HepG2 (cell line): ENCODE measurements around the gene CNNM2. TPM values are rescaled to one million over a fixed set of nuclear protein-coding genes. Genes with fewer than 3 reads are reported as not detected.

Source experiments
- FOXC1 ChIP-seq: sonication (generic); formaldehyde crosslinking; IDR thresholded peaks from 2 replicates; pipeline ENCODE4 v1.8.0; 2022; ENCODE audit warnings: mild to moderate bottlenecking, missing genetic modification reagents, borderline replicate concordance
- IKZF4 ChIP-seq: sonication (generic); formaldehyde crosslinking; IDR thresholded peaks from 2 replicates; pipeline ENCODE4 v1.5.1; 2020; ENCODE audit warnings: borderline replicate concordance, mild to moderate bottlenecking, low read depth, missing genetic modification reagents; ENCODE audit errors: not compliant biosample characterization
- POLR2G ChIP-seq: fragments of 200-400 bp; formaldehyde crosslinking; IDR thresholded peaks from 2 replicates; pipeline ENCODE4 v1.6.1; 2018; ENCODE audit warnings: mild to moderate bottlenecking, low read depth, low read length, moderate library complexity
- SALL1 ChIP-seq: sonication (generic); formaldehyde crosslinking; IDR thresholded peaks from 2 replicates; pipeline ENCODE4 v1.8.0; 2022; ENCODE audit warnings: mild to moderate bottlenecking, missing genetic modification reagents
- STAG1 ChIP-seq: sonication (generic); formaldehyde crosslinking; IDR thresholded peaks from 2 replicates; pipeline ENCODE4 v1.4.0; 2020; ENCODE audit warnings: missing genetic modification reagents
- TCF12 ChIP-seq, 2 experiments: fragments of 450-650 bp in 1 of 2; sonication (generic) in 1 of 2; formaldehyde crosslinking in 1 of 2; IDR thresholded peaks; 2 replicates each; pipeline versions ENCODE4 v1.6.1 to v1.8.0; 2017 to 2022; ENCODE audit warnings: antibody characterized with exemption in 1 of 2, mild to moderate bottlenecking in 1 of 2, missing genetic modification reagents in 1 of 2, moderate library complexity in 1 of 2
- YEATS4 ChIP-seq: sonication (generic); formaldehyde crosslinking; IDR thresholded peaks from 2 replicates; pipeline ENCODE4 v1.4.0; 2020; ENCODE audit warnings: missing genetic modification reagents, borderline replicate concordance
- ZNF230 ChIP-seq: sonication (generic); formaldehyde crosslinking; IDR thresholded peaks from 2 replicates; pipeline ENCODE4 v1.4.0; 2020; ENCODE audit warnings: mild to moderate bottlenecking, missing genetic modification reagents
- ZNF570 ChIP-seq: sonication (generic); formaldehyde crosslinking; IDR thresholded peaks from 2 replicates; pipeline ENCODE4 v1.4.0; 2020; ENCODE audit warnings: mild to moderate bottlenecking, missing genetic modification reagents, borderline replicate concordance
- polyA plus RNA-seq, 8 experiments: library from polyadenylated mRNA; depleted of rRNA in 3 of 8; stranded (reverse) in 7 of 8; unstranded in 1 of 8; fragments of >200 nt; fragmentation: Illumina TruSeq in 4 of 8; extraction: Trizol in 4 of 8; gene quantifications; 2 replicates each; pipeline versions ENCODE4 v1.2.1 to v1.2.3, GENCODE V29; 2011 to 2016; ENCODE audit warnings: low read depth in 4 of 8, missing spikeins in 1 of 8, mixed read lengths in 1 of 8; ENCODE audit not compliant: insufficient read depth in 1 of 8
- total RNA-seq, 5 experiments: library from RNA; depleted of rRNA; stranded (reverse); fragments of >200 nt; fragmentation: Illumina TruSeq; extraction: Trizol; gene quantifications; 2 replicates each; pipeline ENCODE4 v1.2.3, GENCODE V29; 2016; ENCODE audit warnings: low read depth in 1 of 5
- TF ChIP-seq, protein P1 (sequence below): sonication (generic); formaldehyde crosslinking; IDR thresholded peaks from 2 replicates; pipeline ENCODE4 v1.5.1; 2020; ENCODE audit warnings: missing genetic modification reagents, mild to moderate bottlenecking, borderline replicate concordance
- TF ChIP-seq, protein P2 (sequence below): sonication (generic); formaldehyde crosslinking; conservative IDR thresholded peaks from 2 replicates; pipeline ENCODE4 v1.8.0; 2022; ENCODE audit warnings: mild to moderate bottlenecking, moderate library complexity, missing genetic modification reagents
- TF ChIP-seq, protein P3 (sequence below): sonication (generic); formaldehyde crosslinking; IDR thresholded peaks from 2 replicates; pipeline ENCODE4 v1.5.0; 2020; ENCODE audit warnings: mild to moderate bottlenecking, missing genetic modification reagents, borderline replicate concordance
- TF ChIP-seq, protein P4 (sequence below): sonication (generic); formaldehyde crosslinking; IDR thresholded peaks from one replicate; pipeline ENCODE4 v1.5.1; 2020; ENCODE audit warnings: mild to moderate bottlenecking, missing genetic modification reagents; ENCODE audit errors: not compliant biosample characterization

Gene CNNM2
- total and polyA plus RNA-seq, 2 of the 13 experiments (the other 11 are each of a cell fraction or from before 2014, with no cell fraction given), result 7.1 to 9.0 TPM

DNA sequence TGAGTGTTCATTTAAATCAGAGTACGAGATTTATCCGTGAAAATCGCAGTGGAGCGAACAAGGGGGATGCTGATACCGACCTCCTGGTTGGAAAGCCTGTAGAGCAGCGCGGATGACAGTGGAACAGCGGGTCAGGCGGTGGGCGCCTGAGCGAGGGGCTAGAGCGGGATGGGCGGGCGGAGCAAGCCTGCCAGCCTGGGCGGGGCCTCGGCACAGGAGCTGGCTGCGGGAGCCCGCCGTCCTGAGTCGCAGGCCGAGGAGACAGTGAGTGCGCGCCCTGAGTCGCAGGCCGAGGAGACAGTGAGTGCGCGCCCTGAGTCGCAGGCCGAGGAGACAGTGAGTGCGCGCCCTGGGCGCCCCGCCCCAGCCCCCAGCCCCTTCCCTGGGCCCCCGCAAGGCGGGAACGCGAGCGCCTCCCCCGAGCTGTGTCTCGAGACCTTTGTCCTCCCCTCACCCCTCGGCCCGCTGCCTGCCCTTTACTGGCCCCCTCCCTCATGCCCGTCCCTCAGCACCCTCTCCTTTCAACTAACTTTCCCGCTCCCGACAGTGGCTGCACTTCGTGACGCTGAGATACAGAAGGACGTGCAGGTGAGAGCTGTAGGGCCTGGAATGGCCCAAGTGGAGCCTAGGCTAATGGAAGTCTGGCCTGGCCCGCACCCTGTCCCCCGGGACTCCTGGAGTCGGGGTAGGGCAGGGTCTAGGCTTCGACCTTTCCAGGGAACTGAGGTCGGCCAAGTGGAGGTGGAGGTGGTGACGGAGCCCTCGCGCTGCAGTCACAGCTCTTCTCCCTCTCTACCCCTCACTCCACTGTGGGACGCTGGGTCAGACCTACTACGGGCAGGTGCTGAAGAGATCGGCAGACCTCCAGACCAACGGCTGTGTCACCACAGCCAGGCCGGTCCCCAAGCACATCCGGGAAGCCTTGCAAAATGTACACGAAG, 48.6 kb upstream of the CNNM2 start, which contains the start of gene AS3MT (continued):
- TF ChIP-seq YEATS4 (peak; percentile 60), SALL1 (peak; percentile 64), IKZF4 (CRISPR knock-in tag) (no peak), TCF12 (IDR thresholded peaks at IDR 0.05) (no peak), TCF12 (CRISPR knock-in tag; IDR thresholded peaks at IDR 0.05) (peak; percentile 68; the same call in 1 of the 2 replicates), FOXC1 (CRISPR knock-in tag) (peak; percentile 85), ZNF570 (peak; percentile 81; the same call in 1 of the 2 replicates), ZNF230 (CRISPR knock-in tag) (peak; percentile 76; the same call in 1 of the 2 replicates), STAG1 (CRISPR knock-in tag) (0 out of 2 replicates have a peak, but pooled peaks have one; percentile 10), POLR2G (peak; percentile 64)
- TF ChIP-seq, protein P1, sequence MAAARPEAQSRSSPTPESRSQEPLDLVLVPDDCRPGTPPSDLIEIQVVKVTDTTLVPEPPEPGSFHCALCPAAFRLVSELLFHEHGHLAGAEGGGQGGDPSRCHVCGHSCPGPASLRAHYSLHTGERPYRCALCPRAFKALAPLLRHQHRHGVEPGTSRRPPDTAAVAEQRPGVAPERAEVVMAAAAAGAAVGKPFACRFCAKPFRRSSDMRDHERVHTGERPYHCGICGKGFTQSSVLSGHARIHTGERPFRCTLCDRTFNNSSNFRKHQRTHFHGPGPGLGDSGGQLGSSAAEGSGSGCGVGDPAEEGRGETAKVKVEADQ (CRISPR knock-in tag), result no peak
- TF ChIP-seq, protein P2, sequence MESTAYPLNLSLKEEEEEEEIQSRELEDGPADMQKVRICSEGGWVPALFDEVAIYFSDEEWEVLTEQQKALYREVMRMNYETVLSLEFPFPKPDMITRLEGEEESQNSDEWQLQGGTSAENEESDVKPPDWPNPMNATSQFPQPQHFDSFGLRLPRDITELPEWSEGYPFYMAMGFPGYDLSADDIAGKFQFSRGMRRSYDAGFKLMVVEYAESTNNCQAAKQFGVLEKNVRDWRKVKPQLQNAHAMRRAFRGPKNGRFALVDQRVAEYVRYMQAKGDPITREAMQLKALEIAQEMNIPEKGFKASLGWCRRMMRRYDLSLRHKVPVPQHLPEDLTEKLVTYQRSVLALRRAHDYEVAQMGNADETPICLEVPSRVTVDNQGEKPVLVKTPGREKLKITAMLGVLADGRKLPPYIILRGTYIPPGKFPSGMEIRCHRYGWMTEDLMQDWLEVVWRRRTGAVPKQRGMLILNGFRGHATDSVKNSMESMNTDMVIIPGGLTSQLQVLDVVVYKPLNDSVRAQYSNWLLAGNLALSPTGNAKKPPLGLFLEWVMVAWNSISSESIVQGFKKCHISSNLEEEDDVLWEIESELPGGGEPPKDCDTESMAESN (CRISPR knock-in tag), result peak; percentile 49; the same call in 1 of the 2 replicates
- TF ChIP-seq, protein P3, sequence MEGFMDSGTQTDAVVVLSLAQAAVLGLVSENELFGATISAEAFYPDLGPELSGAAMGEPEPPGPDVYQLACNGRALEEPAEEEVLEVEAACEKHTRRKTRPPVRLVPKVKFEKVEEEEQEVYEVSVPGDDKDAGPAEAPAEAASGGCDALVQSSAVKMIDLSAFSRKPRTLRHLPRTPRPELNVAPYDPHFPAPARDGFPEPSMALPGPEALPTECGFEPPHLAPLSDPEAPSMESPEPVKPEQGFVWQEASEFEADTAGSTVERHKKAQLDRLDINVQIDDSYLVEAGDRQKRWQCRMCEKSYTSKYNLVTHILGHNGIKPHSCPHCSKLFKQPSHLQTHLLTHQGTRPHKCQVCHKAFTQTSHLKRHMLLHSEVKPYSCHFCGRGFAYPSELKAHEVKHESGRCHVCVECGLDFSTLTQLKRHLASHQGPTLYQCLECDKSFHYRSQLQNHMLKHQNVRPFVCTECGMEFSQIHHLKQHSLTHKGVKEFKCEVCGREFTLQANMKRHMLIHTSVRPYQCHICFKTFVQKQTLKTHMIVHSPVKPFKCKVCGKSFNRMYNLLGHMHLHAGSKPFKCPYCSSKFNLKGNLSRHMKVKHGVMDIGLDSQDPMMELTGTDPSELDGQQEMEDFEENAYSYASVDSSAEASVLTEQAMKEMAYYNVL (CRISPR knock-in tag), result peak; percentile 87
- TF ChIP-seq, protein P4, sequence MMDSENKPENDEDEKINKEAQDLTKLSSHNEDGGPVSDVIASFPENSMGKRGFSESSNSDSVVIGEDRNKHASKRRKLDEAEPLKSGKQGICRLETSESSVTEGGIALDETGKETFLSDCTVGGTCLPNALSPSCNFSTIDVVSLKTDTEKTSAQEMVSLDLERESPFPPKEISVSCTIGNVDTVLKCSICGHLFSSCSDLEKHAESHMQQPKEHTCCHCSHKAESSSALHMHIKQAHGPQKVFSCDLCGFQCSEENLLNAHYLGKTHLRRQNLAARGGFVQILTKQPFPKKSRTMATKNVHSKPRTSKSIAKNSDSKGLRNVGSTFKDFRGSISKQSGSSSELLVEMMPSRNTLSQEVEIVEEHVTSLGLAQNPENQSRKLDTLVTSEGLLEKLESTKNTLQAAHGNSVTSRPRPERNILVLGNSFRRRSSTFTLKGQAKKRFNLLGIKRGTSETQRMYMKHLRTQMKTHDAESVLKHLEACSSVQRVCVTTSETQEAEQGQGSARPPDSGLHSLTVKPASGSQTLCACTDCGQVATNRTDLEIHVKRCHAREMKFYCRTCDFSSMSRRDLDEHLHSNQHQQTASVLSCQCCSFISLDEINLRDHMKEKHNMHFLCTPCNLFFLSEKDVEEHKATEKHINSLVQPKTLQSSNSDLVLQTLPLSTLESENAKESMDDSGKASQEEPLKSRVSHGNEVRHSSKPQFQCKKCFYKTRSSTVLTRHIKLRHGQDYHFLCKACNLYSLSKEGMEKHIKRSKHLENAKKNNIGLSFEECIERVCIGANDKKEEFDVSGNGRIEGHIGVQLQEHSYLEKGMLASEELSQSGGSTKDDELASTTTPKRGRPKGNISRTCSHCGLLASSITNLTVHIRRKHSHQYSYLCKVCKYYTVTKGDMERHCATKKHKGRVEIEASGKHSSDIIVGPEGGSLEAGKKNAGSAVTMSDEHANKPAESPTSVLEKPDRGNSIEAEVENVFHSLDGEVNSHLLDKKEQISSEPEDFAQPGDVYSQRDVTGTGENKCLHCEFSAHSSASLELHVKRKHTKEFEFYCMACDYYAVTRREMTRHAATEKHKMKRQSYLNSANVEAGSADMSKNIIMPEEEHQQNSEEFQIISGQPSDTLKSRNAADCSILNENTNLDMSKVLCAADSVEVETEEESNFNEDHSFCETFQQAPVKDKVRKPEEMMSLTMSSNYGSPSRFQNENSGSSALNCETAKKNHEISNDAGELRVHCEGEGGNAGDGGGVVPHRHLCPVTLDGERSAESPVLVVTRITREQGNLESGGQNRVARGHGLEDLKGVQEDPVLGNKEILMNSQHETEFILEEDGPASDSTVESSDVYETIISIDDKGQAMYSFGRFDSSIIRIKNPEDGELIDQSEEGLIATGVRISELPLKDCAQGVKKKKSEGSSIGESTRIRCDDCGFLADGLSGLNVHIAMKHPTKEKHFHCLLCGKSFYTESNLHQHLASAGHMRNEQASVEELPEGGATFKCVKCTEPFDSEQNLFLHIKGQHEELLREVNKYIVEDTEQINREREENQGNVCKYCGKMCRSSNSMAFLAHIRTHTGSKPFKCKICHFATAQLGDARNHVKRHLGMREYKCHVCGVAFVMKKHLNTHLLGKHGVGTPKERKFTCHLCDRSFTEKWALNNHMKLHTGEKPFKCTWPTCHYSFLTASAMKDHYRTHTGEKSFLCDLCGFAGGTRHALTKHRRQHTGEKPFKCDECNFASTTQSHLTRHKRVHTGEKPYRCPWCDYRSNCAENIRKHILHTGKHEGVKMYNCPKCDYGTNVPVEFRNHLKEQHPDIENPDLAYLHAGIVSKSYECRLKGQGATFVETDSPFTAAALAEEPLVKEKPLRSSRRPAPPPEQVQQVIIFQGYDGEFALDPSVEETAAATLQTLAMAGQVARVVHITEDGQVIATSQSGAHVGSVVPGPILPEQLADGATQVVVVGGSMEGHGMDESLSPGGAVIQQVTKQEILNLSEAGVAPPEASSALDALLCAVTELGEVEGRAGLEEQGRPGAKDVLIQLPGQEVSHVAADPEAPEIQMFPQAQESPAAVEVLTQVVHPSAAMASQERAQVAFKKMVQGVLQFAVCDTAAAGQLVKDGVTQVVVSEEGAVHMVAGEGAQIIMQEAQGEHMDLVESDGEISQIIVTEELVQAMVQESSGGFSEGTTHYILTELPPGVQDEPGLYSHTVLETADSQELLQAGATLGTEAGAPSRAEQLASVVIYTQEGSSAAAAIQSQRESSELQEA, result peak; percentile 19
